ENCODE data around the gene HIVEP3.

The HIVEP3 gene

GRCh38 chr1:41538741-41539417, 379.8 kb downstream of the HIVEP3 start:
- DNase-seq: no peak

- DNase-seq: peak; percentile 48
Observed at GRCh38 chr1:41537788-41538351, 380.9 kb downstream of the HIVEP3 start.

- no peak for DNase-seq
Observed at GRCh38 chr1:41537251-41537650, 381.5 kb downstream of the HIVEP3 start.

- no peak for DNase-seq
Observed at GRCh38 chr1:41536361-41536802, 382.3 kb downstream of the HIVEP3 start.

- no peak for DNase-seq
Observed at GRCh38 chr1:41535716-41536115, 383.0 kb downstream of the HIVEP3 start.

GRCh38 chr1:41535276-41535675, 383.4 kb downstream of the HIVEP3 start:
- DNase-seq: no peak

GRCh38 chr1:41534181-41535076, 384.3 kb downstream of the HIVEP3 start:
- no peak for DNase-seq

- no peak for DNase-seq
Observed at GRCh38 chr1:41533731-41534080, 385.0 kb downstream of the HIVEP3 start.

- DNase-seq: no peak
Observed at GRCh38 chr1:41533016-41533730, 385.5 kb downstream of the HIVEP3 start.

GRCh38 chr1:41532206-41532975, 386.3 kb downstream of the HIVEP3 start:
- DNase-seq: no peak

GRCh38 chr1:41530411-41530810, 388.3 kb downstream of the HIVEP3 start:
- DNase-seq: no peak

GRCh38 chr1:41529621-41530395, 388.9 kb downstream of the HIVEP3 start:
- DNase-seq: no peak

GRCh38 chr1:41528726-41529605, 389.8 kb downstream of the HIVEP3 start:
- no peak for DNase-seq

- no peak for DNase-seq
Observed at GRCh38 chr1:41528106-41528505, 390.6 kb downstream of the HIVEP3 start.

GRCh38 chr1:41526956-41527561, 391.7 kb downstream of the HIVEP3 start:
- no peak for DNase-seq

GRCh38 chr1:41525891-41526587, 392.7 kb downstream of the HIVEP3 start:
- DNase-seq: no peak

GRCh38 chr1:41524676-41525675, 393.7 kb downstream of the HIVEP3 start:
- DNase-seq: no peak
